Measurements from ENCODE around the gene MBD3. TPM values are rescaled to one million over a fixed set of nuclear protein-coding genes. Genes with fewer than 3 reads are reported as not detected.

Gene MBD3
- total and polyA plus RNA-seq, 7 donors, result 26.1 to 105 (median 61.7) TPM

GRCh38 chr19:1630012-1630411 lies 37.3 kb upstream of the MBD3 start:
- Histone ChIP-seq H3K36me3 (peaks cover 0 to 48% (median 7%) of the 10 kb centered on the region in 4 donors), H3K9me3 (no peaks in the 10 kb centered on the region), H3K4me3 (no peak overlapping the region), H3K4me1 (no peaks in the 10 kb centered on the region), H3K27ac (no peak overlapping the region), H3K27me3 (no peaks in the 10 kb centered on the region)
- intact Hi-C loops (cut with DNase I), result no loop called here
- DNase-seq, result no peak
- TF ChIP-seq POLR2AphosphoS5 (IDR thresholded peaks at IDR 0.05), result no peak
- no peak for TF ChIP-seq EP300 (IDR thresholded peaks at IDR 0.05)
- TF ChIP-seq POLR2A (IDR thresholded peaks at IDR 0.05), result no peak
- no peak for TF ChIP-seq CTCF (IDR thresholded peaks at IDR 0.05)
- 85 to 91% methylated on average over 20 of the region's 20 CpGs for WGBS, 2 donors

DNA sequence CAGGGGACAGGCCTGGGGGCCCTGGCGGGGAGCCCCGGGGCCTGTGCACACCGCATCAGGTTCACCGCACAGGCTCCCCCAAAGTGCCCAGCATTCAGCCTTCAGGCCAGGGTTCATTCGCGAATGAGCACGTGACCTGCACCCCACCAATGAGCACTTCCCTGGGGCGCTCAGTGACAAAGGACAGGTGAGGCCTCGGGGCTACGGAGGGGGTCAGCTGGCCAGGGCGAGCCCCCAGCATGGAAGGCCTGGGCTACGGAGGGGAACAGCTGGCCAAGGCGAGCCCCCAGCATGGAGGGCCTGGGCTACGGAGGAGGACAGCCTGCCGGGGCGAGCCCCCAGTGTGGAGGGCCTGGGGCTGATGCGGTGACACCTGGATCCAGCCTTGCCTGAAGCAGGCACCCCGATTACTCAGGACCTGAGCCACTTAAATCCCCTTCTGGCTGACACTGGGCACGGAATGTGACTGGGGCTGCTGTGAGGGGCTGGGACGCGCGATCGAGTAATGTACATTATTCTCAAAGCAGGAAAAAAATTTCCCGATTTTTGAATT lies 36.7 kb upstream of the MBD3 start:
- WGBS, 2 donors, result 97 to 98% methylated on average over 24 of the region's 24 CpGs
- intact Hi-C loops (cut with DNase I), result no loop called here
- Histone ChIP-seq H3K36me3 (peaks cover 0 to 46% (median 7%) of the 10 kb centered on the region in 4 donors), H3K27me3 (no peaks in the 10 kb centered on the region), H3K4me3 (no peak overlapping the region), H3K4me1 (no peaks in the 10 kb centered on the region), H3K9me3 (no peaks in the 10 kb centered on the region), H3K27ac (no peak overlapping the region)
- TF ChIP-seq CTCF (IDR thresholded peaks at IDR 0.05) (no peak), POLR2A (IDR thresholded peaks at IDR 0.05) (no peak)
- no peak for DNase-seq

DNA sequence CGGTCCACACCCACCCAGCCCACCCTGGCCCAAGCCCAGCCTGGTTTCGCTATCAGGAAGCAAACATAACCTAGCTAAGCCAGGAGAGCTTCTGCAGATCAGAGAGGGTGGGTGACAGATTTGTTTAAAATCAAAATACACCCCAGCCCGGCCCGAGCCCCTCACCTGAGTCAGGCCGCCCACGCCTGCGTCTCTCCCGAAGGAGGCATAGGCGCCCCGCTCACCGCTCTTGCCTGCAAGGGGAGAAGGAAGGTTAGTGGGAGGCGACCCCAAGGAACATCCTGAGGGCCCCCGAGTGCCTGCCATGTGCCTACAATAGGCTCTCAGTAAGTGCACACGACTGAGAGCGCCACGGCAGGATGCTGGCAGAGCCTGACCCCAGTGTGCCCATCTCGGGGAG lies 34.5 kb upstream of the MBD3 start:
- no peaks in the 10 kb centered on the region for H3K9me3 ChIP-seq
- H3K4me1 ChIP-seq, result no peaks in the 10 kb centered on the region
- H3K27ac ChIP-seq, result no peak overlapping the region
- no peak for TF ChIP-seq CTCF (IDR thresholded peaks at IDR 0.05)
- no peak for TF ChIP-seq POLR2AphosphoS5 (IDR thresholded peaks at IDR 0.05)
- TF ChIP-seq POLR2A (IDR thresholded peaks at IDR 0.05), result no peak
- TF ChIP-seq EP300 (IDR thresholded peaks at IDR 0.05), result no peak
- no peak overlapping the region for H3K4me3 ChIP-seq
- DNase-seq, result no peak
- 94 to 95% methylated on average over 17 of the region's 17 CpGs for WGBS, 2 donors
- intact Hi-C loops (cut with DNase I), result no loop called here
- peaks cover 0 to 45% (median 2%) of the 10 kb centered on the region in 4 donors for H3K36me3 ChIP-seq
- no peaks in the 10 kb centered on the region for H3K27me3 ChIP-seq

DNA sequence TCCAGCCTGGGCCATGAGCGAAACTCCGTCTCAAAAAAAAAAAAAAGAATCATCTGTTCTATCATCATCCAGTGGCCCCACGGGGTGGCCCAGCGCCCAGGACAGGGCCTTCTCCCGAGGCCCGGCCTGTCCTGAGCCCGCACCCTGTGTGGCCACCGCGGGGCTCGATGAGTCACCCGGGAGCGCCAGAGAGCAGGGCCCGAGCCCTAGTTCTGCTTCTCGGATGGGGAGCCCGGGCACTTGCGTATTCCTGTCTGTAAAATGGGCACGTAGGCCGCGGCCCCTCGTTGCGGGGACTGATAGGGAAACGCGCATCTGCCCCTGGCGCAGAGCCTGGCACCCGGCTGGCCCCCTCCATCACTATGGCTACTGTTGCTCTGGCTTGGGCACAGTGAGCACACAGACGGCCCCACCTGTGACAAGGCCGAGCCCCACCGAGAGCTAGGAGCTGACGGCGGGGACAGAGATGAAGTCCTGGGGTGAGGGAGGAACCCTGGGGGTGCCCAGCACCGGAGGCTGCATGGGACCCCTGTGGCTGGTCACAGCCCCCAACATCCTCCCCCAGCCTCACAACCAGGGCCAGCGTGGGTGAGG lies 33.8 kb upstream of the MBD3 start:
- Histone ChIP-seq H3K36me3 (peaks cover 0 to 45% (median 3%) of the 10 kb centered on the region in 4 donors), H3K27me3 (no peaks in the 10 kb centered on the region), H3K9me3 (no peaks in the 10 kb centered on the region), H3K4me1 (no peaks in the 10 kb centered on the region), H3K27ac (no peak overlapping the region), H3K4me3 (no peak overlapping the region)
- DNase-seq, result no peak
- no peak for TF ChIP-seq EP300 (IDR thresholded peaks at IDR 0.05)
- TF ChIP-seq CTCF (IDR thresholded peaks at IDR 0.05), result no peak
- TF ChIP-seq POLR2A (IDR thresholded peaks at IDR 0.05), result no peak
- no peak for TF ChIP-seq POLR2AphosphoS5 (IDR thresholded peaks at IDR 0.05)
- intact Hi-C loops (cut with DNase I), result no loop called here
- WGBS, 2 donors, result 93 to 94% methylated on average over 32 of the region's 32 CpGs

GRCh38 chr19:1624458-1624857 lies 31.8 kb upstream of the MBD3 start:
- TF ChIP-seq POLR2AphosphoS5 (IDR thresholded peaks at IDR 0.05) (no peak), CTCF (IDR thresholded peaks at IDR 0.05) (peak; percentile 53 to 84 (median 72))
- peaks cover 0 to 55% (median 5%) of the 10 kb centered on the region in 4 donors for H3K36me3 ChIP-seq
- H3K27ac ChIP-seq, result no peak overlapping the region
- no peaks in the 10 kb centered on the region for H3K4me1 ChIP-seq
- H3K9me3 ChIP-seq, result no peaks in the 10 kb centered on the region
- 78 to 90% methylated on average over 23 of the region's 23 CpGs for WGBS, 2 donors
- H3K27me3 ChIP-seq, result no peaks in the 10 kb centered on the region
- peak; percentile 78 for DNase-seq
- no peak overlapping the region for H3K4me3 ChIP-seq
- intact Hi-C loops (cut with DNase I), result loop anchor here (2.0 kb wide), 1 partner anchor 48 kb away; no protein-coding TSS in a partner anchor
